Measurements from ENCODE around the gene RTKN2. TPM values are rescaled to one million over a fixed set of nuclear protein-coding genes. Genes with fewer than 3 reads are reported as not detected.
"Not testable (repeated sequence)": the region's sequence is repeated elsewhere in the genome, so short reads cannot be mapped to it uniquely, and the experiment has no call there.

Gene RTKN2
- polyA plus RNA-seq, 1 of the 3 experiments (the other 2 are of a cell fraction): 1.4 TPM

DNA sequence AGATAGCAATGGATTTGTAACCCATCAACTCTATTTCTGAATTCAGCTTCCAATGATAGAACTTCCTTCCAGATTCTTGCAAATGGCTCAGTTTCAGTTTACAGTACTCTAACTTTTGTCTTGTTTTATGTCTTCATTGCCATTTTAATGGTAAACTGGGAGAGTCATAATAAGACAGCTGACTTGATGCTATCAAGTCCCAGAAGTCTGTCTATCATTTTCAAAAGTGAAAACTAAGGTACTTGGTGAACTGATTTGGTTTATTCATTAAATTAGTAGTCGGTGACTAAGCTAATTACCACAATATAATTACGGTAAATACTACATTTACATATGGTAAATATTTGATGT is 25.0 kb downstream of the RTKN2 start:
- H3K9me2 ChIP-seq: no peaks in the 10 kb centered on the region
- CTCF ChIA-PET: interaction anchor here (0.7 to 3.0 kb wide), 11 partner anchors 10 to 346 kb away, joined by 3 to 36 read pairs (median 9); partner anchors contain the start of gene ARID5B
- H3K4me1 ChIP-seq (ENCODE audit: control insufficient read depth in 1 of 2, insufficient read depth in 2 of 2, low read depth in 1 of 2, low read length in 1 of 2): peaks cover 3 to 33% of the 10 kb centered on the region in 2 experiments; a peak in 3 of 4 replicates
- peak overlapping the region; percentile 26; the same call in 1 of the 2 replicates for H2AFZ ChIP-seq (ENCODE audit: low read depth)
- 48% methylated on average over 2 of the region's 2 CpGs for WGBS (ENCODE audit: low lambda C conversion rate)
- DNase-seq: no peak
- POLR2A ChIA-PET: no interaction called here
- TF ChIP-seq ELF1 (IDR thresholded peaks at IDR 0.05) (no peak), TCF12 (IDR thresholded peaks at IDR 0.05) (no peak), RFX5 (IDR thresholded peaks at IDR 0.05; ENCODE audit: low read length) (no peak), SIN3A (IDR thresholded peaks at IDR 0.05; ENCODE audit: borderline replicate concordance, low read depth, low read length) (no peak), SMC3 (IDR thresholded peaks at IDR 0.05; ENCODE audit: low read depth, low read length) (no peak), MXI1 (IDR thresholded peaks at IDR 0.05; ENCODE audit: low read depth, low read length) (no peak), CHD2 (IDR thresholded peaks at IDR 0.05; ENCODE audit: low read length, partially characterized antibody) (no peak), TEAD4 (IDR thresholded peaks at IDR 0.05; ENCODE audit: borderline replicate concordance, insufficient read depth) (no peak), GATA2 (CRISPR knock-in tag; IDR thresholded peaks at IDR 0.05) (no peak), EZH2phosphoT487 (IDR thresholded peaks at IDR 0.05; ENCODE audit: borderline replicate concordance, low read depth) (no peak), EP300 (IDR thresholded peaks at IDR 0.05; ENCODE audit: borderline replicate concordance in 1 of 2, low read depth in 1 of 2, low read length in 1 of 2) (no peak)
- TF ChIP-seq, protein P1, sequence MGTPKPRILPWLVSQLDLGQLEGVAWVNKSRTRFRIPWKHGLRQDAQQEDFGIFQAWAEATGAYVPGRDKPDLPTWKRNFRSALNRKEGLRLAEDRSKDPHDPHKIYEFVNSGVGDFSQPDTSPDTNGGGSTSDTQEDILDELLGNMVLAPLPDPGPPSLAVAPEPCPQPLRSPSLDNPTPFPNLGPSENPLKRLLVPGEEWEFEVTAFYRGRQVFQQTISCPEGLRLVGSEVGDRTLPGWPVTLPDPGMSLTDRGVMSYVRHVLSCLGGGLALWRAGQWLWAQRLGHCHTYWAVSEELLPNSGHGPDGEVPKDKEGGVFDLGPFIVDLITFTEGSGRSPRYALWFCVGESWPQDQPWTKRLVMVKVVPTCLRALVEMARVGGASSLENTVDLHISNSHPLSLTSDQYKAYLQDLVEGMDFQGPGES (IDR thresholded peaks at IDR 0.05; ENCODE audit: low read depth, low read length): no peak
- TF ChIP-seq, protein P2, sequence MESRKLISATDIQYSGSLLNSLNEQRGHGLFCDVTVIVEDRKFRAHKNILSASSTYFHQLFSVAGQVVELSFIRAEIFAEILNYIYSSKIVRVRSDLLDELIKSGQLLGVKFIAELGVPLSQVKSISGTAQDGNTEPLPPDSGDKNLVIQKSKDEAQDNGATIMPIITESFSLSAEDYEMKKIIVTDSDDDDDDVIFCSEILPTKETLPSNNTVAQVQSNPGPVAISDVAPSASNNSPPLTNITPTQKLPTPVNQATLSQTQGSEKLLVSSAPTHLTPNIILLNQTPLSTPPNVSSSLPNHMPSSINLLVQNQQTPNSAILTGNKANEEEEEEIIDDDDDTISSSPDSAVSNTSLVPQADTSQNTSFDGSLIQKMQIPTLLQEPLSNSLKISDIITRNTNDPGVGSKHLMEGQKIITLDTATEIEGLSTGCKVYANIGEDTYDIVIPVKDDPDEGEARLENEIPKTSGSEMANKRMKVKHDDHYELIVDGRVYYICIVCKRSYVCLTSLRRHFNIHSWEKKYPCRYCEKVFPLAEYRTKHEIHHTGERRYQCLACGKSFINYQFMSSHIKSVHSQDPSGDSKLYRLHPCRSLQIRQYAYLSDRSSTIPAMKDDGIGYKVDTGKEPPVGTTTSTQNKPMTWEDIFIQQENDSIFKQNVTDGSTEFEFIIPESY (IDR thresholded peaks at IDR 0.05; ENCODE audit: borderline replicate concordance, low read depth): no peak
- peaks cover 35% of the 10 kb centered on the region for H3F3A ChIP-seq (replicated peaks; ENCODE audit: insufficient read depth)
- H3K27me3 ChIP-seq (ENCODE audit: insufficient read depth): no peaks in the 10 kb centered on the region
- peaks cover 8% of the 10 kb centered on the region; the same call in 1 of the 2 replicates for H3K79me2 ChIP-seq (ENCODE audit: insufficient read depth)
- peak overlapping the region; percentile 60 to 72 for H3K27ac ChIP-seq (ENCODE audit: low read depth in 2 of 2, low read length in 1 of 2)
- H3K9me3 ChIP-seq: no peaks in the 10 kb centered on the region
- no peaks in the 10 kb centered on the region for H4K20me1 ChIP-seq (ENCODE audit: insufficient read depth)
- no peaks in the 10 kb centered on the region for H3K36me3 ChIP-seq (replicated peaks in 1 of 2; ENCODE audit: control insufficient read depth in 1 of 2, insufficient read depth in 2 of 2, low read length in 1 of 2)
- H3K9ac ChIP-seq: peak overlapping the region; percentile 13
- peak overlapping the region; percentile 64 for H3K4me2 ChIP-seq
- H3K4me3 ChIP-seq (ENCODE audit: low read depth in 2 of 2, low read length in 1 of 2): peak overlapping the region in 1 of 2 experiments; percentile 21; a peak in 1 of 4 replicates

DNA sequence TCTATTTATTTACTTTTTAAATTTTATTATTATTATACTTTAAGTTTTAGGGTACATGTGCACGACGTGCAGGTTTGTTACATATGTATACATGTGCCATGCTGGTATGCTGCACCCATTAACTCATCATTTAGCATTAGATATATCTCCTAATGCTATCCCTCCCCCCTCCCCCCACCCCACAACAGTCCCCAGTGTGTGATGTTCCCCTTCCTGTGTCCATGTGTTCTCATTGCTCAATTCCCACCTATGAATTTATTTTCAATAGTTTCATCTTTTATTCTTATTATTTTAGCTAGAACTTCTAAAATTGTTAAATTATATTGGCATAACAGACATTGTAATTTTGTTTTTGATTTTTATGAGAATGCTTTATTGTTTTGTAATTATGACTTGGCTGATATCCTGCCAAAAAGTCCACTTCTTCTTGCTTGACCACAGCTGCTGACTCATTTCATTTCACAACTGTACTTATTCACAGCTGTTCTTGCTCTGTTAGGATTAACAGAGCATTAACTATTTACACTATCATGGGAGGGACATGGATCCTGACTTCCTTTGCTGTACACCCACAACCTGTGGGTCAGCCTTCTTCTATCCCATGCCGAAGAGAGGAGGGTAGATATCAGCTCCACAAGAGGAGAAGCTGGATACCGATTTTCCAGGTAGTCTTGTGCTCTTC is 25.5 kb downstream of the RTKN2 start:
- H3K9me2 ChIP-seq; DNase-seq; H3K36me3 ChIP-seq (replicated peaks in 1 of 2; ENCODE audit: control insufficient read depth in 1 of 2, insufficient read depth in 2 of 2, low read length in 1 of 2); H3K9me3 ChIP-seq; H3K79me2 ChIP-seq (ENCODE audit: insufficient read depth); POLR2A ChIA-PET; H3K27me3 ChIP-seq (ENCODE audit: insufficient read depth); H4K20me1 ChIP-seq (ENCODE audit: insufficient read depth): not testable (repeated sequence)
- CTCF ChIA-PET: interaction anchor here (0.7 to 3.0 kb wide), 8 partner anchors 21 to 346 kb away, joined by 3 to 36 read pairs (median 6); partner anchors contain the start of gene ARID5B
- H3K4me3 ChIP-seq (ENCODE audit: low read depth in 2 of 2, low read length in 1 of 2): peak overlapping the region in 1 of 2 experiments; percentile 21; a peak in 1 of 4 replicates
- H3K4me2 ChIP-seq: peak overlapping the region; percentile 64
- peaks cover 35% of the 10 kb centered on the region for H3F3A ChIP-seq (replicated peaks; ENCODE audit: insufficient read depth)
- TF ChIP-seq NFIC (IDR thresholded peaks at IDR 0.05; ENCODE audit: borderline replicate concordance) (peak; percentile 85), TCF12 (IDR thresholded peaks at IDR 0.05) (peak; percentile 90), EP300 (IDR thresholded peaks at IDR 0.05; ENCODE audit: borderline replicate concordance in 1 of 2, low read depth in 1 of 2, low read length in 1 of 2) (peak in 1 of 2 experiments; percentile 74; a peak in 1 of 4 replicates), JUND (IDR thresholded peaks at IDR 0.05) (peak; percentile 86), POLR2AphosphoS5 (IDR thresholded peaks at IDR 0.05; ENCODE audit: low read depth, low read length) (peak; percentile 49; the same call in 1 of the 2 replicates), FOSL2 (IDR thresholded peaks at IDR 0.05; ENCODE audit: borderline replicate concordance, low read depth) (peak; percentile 91)
- TF ChIP-seq, protein P3, sequence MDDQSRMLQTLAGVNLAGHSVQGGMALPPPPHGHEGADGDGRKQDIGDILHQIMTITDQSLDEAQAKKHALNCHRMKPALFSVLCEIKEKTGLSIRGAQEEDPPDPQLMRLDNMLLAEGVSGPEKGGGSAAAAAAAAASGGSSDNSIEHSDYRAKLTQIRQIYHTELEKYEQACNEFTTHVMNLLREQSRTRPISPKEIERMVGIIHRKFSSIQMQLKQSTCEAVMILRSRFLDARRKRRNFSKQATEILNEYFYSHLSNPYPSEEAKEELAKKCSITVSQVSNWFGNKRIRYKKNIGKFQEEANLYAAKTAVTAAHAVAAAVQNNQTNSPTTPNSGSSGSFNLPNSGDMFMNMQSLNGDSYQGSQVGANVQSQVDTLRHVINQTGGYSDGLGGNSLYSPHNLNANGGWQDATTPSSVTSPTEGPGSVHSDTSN (IDR thresholded peaks at IDR 0.05): peak; percentile 56
- H3K9ac ChIP-seq: peak overlapping the region; percentile 13
- 77% methylated on average over 4 of the region's 4 CpGs for WGBS (ENCODE audit: low lambda C conversion rate)
- peak overlapping the region; percentile 26; the same call in 1 of the 2 replicates for H2AFZ ChIP-seq (ENCODE audit: low read depth)
- peak overlapping the region; percentile 60 to 72 for H3K27ac ChIP-seq (ENCODE audit: low read depth in 2 of 2, low read length in 1 of 2)
- peaks cover 3 to 31% of the 10 kb centered on the region in 2 experiments; a peak in 3 of 4 replicates for H3K4me1 ChIP-seq (ENCODE audit: control insufficient read depth in 1 of 2, insufficient read depth in 2 of 2, low read depth in 1 of 2, low read length in 1 of 2)

DNA sequence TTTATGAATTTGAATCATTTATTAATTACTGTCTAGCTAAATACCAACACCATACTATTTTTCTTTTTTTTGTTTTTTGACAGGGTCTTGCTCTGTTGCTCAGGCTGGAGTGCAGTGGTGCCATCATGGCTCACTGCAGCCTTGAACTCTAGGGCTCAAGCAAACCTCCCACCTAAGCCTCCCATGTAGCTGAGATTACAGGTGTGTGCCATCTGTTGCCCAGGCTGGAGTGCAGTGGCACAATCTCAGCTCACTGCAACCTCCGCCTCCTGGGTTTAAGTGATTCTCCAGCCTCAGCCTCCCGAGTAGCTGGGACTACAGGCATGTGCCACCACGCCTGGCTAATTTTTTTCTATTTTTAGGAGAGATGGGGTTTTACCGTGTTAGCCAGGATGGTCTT is 27.1 kb downstream of the RTKN2 start:
- H2AFZ ChIP-seq (ENCODE audit: low read depth); H3K36me3 ChIP-seq (replicated peaks in 1 of 2; ENCODE audit: control insufficient read depth in 1 of 2, insufficient read depth in 2 of 2, low read length in 1 of 2); H3K9me2 ChIP-seq; DNase-seq; H3K27ac ChIP-seq (ENCODE audit: low read depth in 2 of 2, low read length in 1 of 2); H3K9me3 ChIP-seq; H4K20me1 ChIP-seq (ENCODE audit: insufficient read depth); H3K9ac ChIP-seq; H3K79me2 ChIP-seq (ENCODE audit: insufficient read depth); H3K27me3 ChIP-seq (ENCODE audit: insufficient read depth); H3K4me2 ChIP-seq; H3K4me3 ChIP-seq (ENCODE audit: low read depth in 2 of 2, low read length in 1 of 2); POLR2A ChIA-PET: not testable (repeated sequence)
- CTCF ChIA-PET: interaction anchor here (2.1 to 2.4 kb wide), 2 partner anchors 22 to 203 kb away, joined by 6 to 20 read pairs; no protein-coding TSS in a partner anchor
- WGBS (ENCODE audit: low lambda C conversion rate): 97% methylated on average over 4 of the region's 4 CpGs
- H3K4me1 ChIP-seq (ENCODE audit: control insufficient read depth in 1 of 2, insufficient read depth in 2 of 2, low read depth in 1 of 2, low read length in 1 of 2): peaks cover 3 to 30% of the 10 kb centered on the region in 2 experiments; a peak in 3 of 4 replicates
- peaks cover 31% of the 10 kb centered on the region for H3F3A ChIP-seq (replicated peaks; ENCODE audit: insufficient read depth)
